OCI-LY7 (cell line): ENCODE data around the gene COG8. TPM values are rescaled to one million over a fixed set of nuclear protein-coding genes. Genes with fewer than 3 reads are reported as not detected.

Source experiments
- BruUV-seq: library from RNA; stranded (reverse); fragments of 400-500 nt; replicated peaks from 2 replicates; lab custom pipeline; 2021; lab: Mats Ljungman, UMichigan
- CTCF ChIA-PET: fragments of 300-600 bp; sonication (Branson Sonifier 250); formaldehyde crosslinking; loops from one replicate; lab custom pipeline; 2022; ENCODE audit warnings: antibody characterized with exemption; ENCODE audit not compliant: unreplicated experiment; lab: Charles Lee
- POLR2A ChIA-PET: fragments of 300-600 bp; sonication (Branson Sonifier 250); formaldehyde crosslinking; loops from one replicate; lab custom pipeline; 2022; ENCODE audit warnings: antibody characterized with exemption; lab: Charles Lee
- DNase-seq: peaks from one replicate; pipeline ENCODE4 v3.0.0-alpha.2; 2015; ENCODE audit warnings: low spot score
- H2AFZ ChIP-seq: fragments of 200-600 bp; sonication (generic), shearing (Covaris generic); 2 replicates; pipeline ENCODE4 v1.6.1; 2014; ENCODE audit warnings: mild to moderate bottlenecking, antibody characterized with exemption, low read length, moderate library complexity
- H3K27ac ChIP-seq: fragments of 200-600 bp; sonication (generic); 2 replicates; pipeline ENCODE4 v1.5.1; 2014; ENCODE audit warnings: mixed run types, low read depth, mild to moderate bottlenecking, moderate library complexity, low read length, inconsistent platforms; ENCODE audit not compliant: poor library complexity, severe bottlenecking
- H3K36me3 ChIP-seq: fragments of 200-600 bp; sonication (generic); 2 replicates; pipeline ENCODE4 v1.6.1; 2014; ENCODE audit warnings: mild to moderate bottlenecking, antibody characterized with exemption, low read length, moderate library complexity, mixed read lengths; ENCODE audit not compliant: insufficient read depth
- H3K4me1 ChIP-seq: fragments of 200-600 bp; sonication (generic); 2 replicates; pipeline ENCODE4 v1.5.1; 2014; ENCODE audit warnings: mild to moderate bottlenecking, low read length; ENCODE audit not compliant: insufficient read depth, poor library complexity, severe bottlenecking
- H3K4me2 ChIP-seq: fragments of 200-600 bp; sonication (generic); 2 replicates; pipeline ENCODE4 v1.6.1; 2014; ENCODE audit warnings: mild to moderate bottlenecking, low read length
- H3K4me3 ChIP-seq: fragments of 200-600 bp; sonication (generic); 2 replicates; pipeline ENCODE4 v1.5.1; 2014; ENCODE audit warnings: mild to moderate bottlenecking, low read depth, low read length; ENCODE audit not compliant: poor library complexity, severe bottlenecking
- H3K79me2 ChIP-seq: fragments of 200-600 bp; sonication (generic); 2 replicates; pipeline ENCODE4 v1.6.1; 2016; ENCODE audit warnings: low read depth, mild to moderate bottlenecking, low read length, moderate library complexity, mixed read lengths; ENCODE audit not compliant: insufficient read depth
- H3K9me2 ChIP-seq: fragments of 200-600 bp; sonication (generic); 2 replicates; pipeline ENCODE4 v1.6.1; 2016; ENCODE audit warnings: mild to moderate bottlenecking, low read length, mixed read lengths; ENCODE audit not compliant: insufficient read depth
- H3K9me3 ChIP-seq: fragments of 200-600 bp; sonication (generic); 2 replicates; pipeline ENCODE4 v1.6.1; 2014; ENCODE audit warnings: mild to moderate bottlenecking, mixed run types, low read length, mixed read lengths
- H4K20me1 ChIP-seq: fragments of 200-600 bp; sonication (generic); 2 replicates; pipeline ENCODE4 v1.6.1; 2014; ENCODE audit warnings: mild to moderate bottlenecking, antibody characterized with exemption, low read length, moderate library complexity, mixed read lengths; ENCODE audit not compliant: insufficient read depth
- CTCF ChIP-seq: fragments of 200-600 bp; sonication (generic); conservative IDR thresholded peaks from 2 replicates; pipeline ENCODE4 v1.5.1; 2014; ENCODE audit warnings: mild to moderate bottlenecking, antibody characterized with exemption, low read length, moderate library complexity, mixed read lengths
- EZH2phosphoT487 ChIP-seq: fragments of 200-600 bp; sonication (generic); IDR thresholded peaks from 2 replicates; pipeline ENCODE4 v1.6.1; 2018; ENCODE audit warnings: low read depth, borderline replicate concordance, mild to moderate bottlenecking, mixed run types, antibody characterized with exemption, low read length, moderate library complexity, mixed read lengths
- intact Hi-C: fragments of 100-400 bp; cut with micrococcal nuclease; formaldehyde crosslinking; loops from one replicate; pipeline ENCODE4 v1.10.0; 2022; ENCODE audit not compliant: unreplicated experiment
- total RNA-seq, 2 experiments: library from RNA; depleted of rRNA in 1 of 2; stranded (reverse); fragments of >200 nt in 1 of 2; shearing (Covaris generic) in 1 of 2; gene quantifications; 2 replicates each; pipeline ENCODE4 v1.2.3, GENCODE V29; 2014 to 2022

COG8 gene
- total RNA-seq, 2 experiments from 2014 or later, result 55.9 to 60.3 TPM

GRCh38 chr16:69345923-69346322, 6.6 kb upstream of the COG8 start:
- Histone ChIP-seq H2AFZ (no peak overlapping the region), H3K4me1 (peaks cover 15% of the 10 kb centered on the region), H4K20me1 (peaks cover 9% of the 10 kb centered on the region; the same call in 1 of the 2 replicates), H3K9me2 (no peaks in the 10 kb centered on the region), H3K36me3 (peaks cover 75% of the 10 kb centered on the region), H3K27ac (no peak overlapping the region), H3K4me2 (no peak overlapping the region), H3K79me2 (peaks cover 25% of the 10 kb centered on the region), H3K9me3 (no peaks in the 10 kb centered on the region), H3K4me3 (no peak overlapping the region)
- intact Hi-C loops, result no loop called here
- ChIA-PET POLR2A (interaction anchor here (0.7 to 1.2 kb wide), 2 partner anchors 10 to 212 kb away, joined by 3 to 9 read pairs; no protein-coding TSS in a partner anchor), CTCF (no interaction called here)
- BruUV-seq, result no TSS peak
- no peak for TF ChIP-seq CTCF
- no peak for TF ChIP-seq EZH2phosphoT487
- no peak for DNase-seq

GRCh38 chr16:69344171-69344570, 4.8 kb upstream of the COG8 start:
- CTCF ChIA-PET, result no interaction called here
- POLR2A ChIA-PET, result interaction anchor here (0.5 to 1.6 kb wide), 3 partner anchors 8 to 1069 kb away, joined by 3 to 5 read pairs (median 4); no protein-coding TSS in a partner anchor
- Histone ChIP-seq H3K4me1 (peaks cover 20% of the 10 kb centered on the region), H4K20me1 (peaks cover 9% of the 10 kb centered on the region; the same call in 1 of the 2 replicates), H3K4me3 (no peak overlapping the region), H3K9me2 (no peaks in the 10 kb centered on the region), H3K27ac (no peak overlapping the region), H2AFZ (no peak overlapping the region), H3K9me3 (no peaks in the 10 kb centered on the region), H3K4me2 (no peak overlapping the region), H3K79me2 (peaks cover 39% of the 10 kb centered on the region), H3K36me3 (peaks cover 76% of the 10 kb centered on the region)
- DNase-seq, result no peak
- TF ChIP-seq EZH2phosphoT487 (no peak), CTCF (no peak)
- intact Hi-C loops, result no loop called here
- BruUV-seq, result no TSS peak

GRCh38 chr16:69340095-69340644, 806 bp upstream of the COG8 start:
- Histone ChIP-seq H3K4me1 (peaks cover 32% of the 10 kb centered on the region), H2AFZ (peak overlapping the region; percentile 59; the same call in 1 of the 2 replicates), H3K4me3 (peak overlapping the region; percentile 94), H3K9me3 (no peaks in the 10 kb centered on the region), H3K79me2 (peaks cover 57% of the 10 kb centered on the region), H3K36me3 (peaks cover 66% of the 10 kb centered on the region), H4K20me1 (peaks cover 9% of the 10 kb centered on the region; the same call in 1 of the 2 replicates), H3K9me2 (no peaks in the 10 kb centered on the region), H3K27ac (peak overlapping the region; percentile 77), H3K4me2 (peak overlapping the region; percentile 84)
- no peak for TF ChIP-seq EZH2phosphoT487
- no peak for TF ChIP-seq CTCF
- CTCF ChIA-PET, result interaction anchor here (0.6 kb wide), 1 partner anchor 205 kb away, joined by 3 read pairs; no protein-coding TSS in a partner anchor
- intact Hi-C loops, result no loop called here
- POLR2A ChIA-PET, result interaction anchor here (0.8 to 2.7 kb wide), 5 partner anchors 11 to 21 kb away, joined by 3 to 11 read pairs (median 4); no protein-coding TSS in a partner anchor
- BruUV-seq, result TSS peak; percentile 73
- DNase-seq, result no peak
